Hepatocyte (in vitro differentiated cells): ENCODE data around the gene MYEOV.

Experiments used
- EZH2 ChIP-seq: fragments of 200-600 bp; sonication (generic); IDR thresholded peaks from 2 replicates; pipeline ENCODE4 v1.6.1; 2016; ENCODE audit warnings: antibody characterized with exemption, mild to moderate bottlenecking, borderline replicate concordance
- TF ChIP-seq, protein P1 (sequence below): fragments of 200-600 bp; sonication (generic); IDR thresholded peaks from 2 replicates; pipeline ENCODE4 v1.5.1; 2016; ENCODE audit warnings: antibody characterized with exemption, mild to moderate bottlenecking; ENCODE audit not compliant: poor library complexity

DNA sequence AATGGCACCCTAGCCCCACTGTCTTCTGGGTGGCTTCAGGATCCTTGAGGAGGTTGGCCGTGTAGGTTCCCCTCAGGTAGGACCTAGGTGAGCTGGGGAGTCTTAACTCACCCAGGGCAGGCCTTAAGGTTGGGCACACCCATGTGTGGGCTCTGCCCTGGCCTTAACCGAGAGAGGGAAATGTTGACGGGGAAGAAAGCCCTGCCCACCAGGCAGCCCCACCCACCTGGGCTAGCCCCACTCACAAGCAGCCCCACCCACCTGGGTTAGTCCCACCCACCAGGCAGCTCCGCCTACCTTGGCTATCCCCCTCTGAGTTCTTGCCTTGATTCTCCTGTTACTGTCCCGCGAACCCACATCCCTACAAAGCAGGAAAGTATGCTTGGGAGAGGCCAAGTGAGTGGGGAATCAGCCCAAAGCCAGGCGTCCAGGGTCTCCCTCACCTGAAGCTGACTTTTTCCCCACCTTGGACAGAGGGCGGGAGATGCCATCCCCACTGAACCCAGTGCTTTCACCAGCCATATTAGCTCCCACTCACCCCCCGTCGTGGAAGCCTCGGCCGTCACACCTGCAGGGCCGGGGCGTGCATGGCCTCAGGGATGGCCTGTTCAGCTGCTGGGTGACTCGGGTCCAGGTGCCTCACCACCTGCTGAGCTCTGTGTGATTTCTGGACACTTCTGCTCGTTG, at the start of gene MYEOV:
- TF ChIP-seq, protein P1, sequence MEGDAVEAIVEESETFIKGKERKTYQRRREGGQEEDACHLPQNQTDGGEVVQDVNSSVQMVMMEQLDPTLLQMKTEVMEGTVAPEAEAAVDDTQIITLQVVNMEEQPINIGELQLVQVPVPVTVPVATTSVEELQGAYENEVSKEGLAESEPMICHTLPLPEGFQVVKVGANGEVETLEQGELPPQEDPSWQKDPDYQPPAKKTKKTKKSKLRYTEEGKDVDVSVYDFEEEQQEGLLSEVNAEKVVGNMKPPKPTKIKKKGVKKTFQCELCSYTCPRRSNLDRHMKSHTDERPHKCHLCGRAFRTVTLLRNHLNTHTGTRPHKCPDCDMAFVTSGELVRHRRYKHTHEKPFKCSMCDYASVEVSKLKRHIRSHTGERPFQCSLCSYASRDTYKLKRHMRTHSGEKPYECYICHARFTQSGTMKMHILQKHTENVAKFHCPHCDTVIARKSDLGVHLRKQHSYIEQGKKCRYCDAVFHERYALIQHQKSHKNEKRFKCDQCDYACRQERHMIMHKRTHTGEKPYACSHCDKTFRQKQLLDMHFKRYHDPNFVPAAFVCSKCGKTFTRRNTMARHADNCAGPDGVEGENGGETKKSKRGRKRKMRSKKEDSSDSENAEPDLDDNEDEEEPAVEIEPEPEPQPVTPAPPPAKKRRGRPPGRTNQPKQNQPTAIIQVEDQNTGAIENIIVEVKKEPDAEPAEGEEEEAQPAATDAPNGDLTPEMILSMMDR = no peak
- TF ChIP-seq EZH2 = no peak
